ENCODE measurements around the gene DDX17. TPM values are rescaled to one million over a fixed set of nuclear protein-coding genes. Genes with fewer than 3 reads are reported as not detected.

The DDX17 gene
- total RNA-seq, 1 experiment from 2014 or later, result 529 TPM

DNA sequence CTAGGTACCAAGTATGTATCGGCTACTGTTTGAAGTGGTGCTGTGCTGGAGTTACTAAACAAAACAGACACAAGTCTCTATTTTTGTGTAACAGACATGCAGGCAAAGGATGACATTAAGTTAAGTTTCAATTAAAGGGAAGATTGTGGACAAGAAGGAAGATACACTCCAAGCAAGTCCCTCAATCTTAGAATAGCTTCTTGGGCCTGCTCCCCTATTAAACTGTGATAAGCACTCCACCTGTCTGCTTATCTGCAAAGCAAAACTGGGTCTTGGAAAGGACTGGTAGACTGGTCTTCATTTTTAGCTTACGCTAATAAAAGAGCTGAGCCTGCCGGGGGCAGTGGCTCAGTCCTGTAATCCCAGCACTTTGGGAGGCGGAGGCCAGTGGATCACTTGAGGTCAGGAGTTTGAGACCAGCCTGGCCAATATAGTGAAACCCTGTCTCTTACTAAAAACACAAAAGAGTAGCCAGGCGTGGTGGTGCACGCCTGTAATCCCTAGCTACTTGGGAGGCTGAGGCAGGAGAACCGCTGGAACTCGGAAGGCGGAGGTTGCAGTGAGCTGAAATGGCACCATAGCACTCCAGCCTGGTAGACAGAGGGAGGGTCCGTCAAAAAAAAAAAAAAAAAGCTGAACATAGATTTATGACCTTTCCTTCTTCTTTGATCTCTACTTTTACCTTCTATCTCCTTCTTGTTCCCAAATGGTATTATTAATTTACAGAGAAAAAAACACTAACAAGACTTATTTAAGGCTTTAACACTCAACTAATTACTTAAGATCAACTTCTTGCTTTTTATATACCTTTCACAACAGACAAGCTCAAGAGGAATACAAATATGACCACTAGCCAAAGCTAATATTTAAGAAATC, 4.1 kb downstream of the DDX17 start:
- Mint-ChIP-seq H3K4me3 (peak overlapping the region in 1 of 2 experiments; percentile 97; a peak in 2 of 5 replicates), H3K4me1 (peaks cover 30 to 33% of the 10 kb centered on the region in 2 experiments), H3K9me3 (peaks cover 0 to 8% of the 10 kb centered on the region in 2 experiments; a peak in 3 of 5 replicates), H3K27me3 (ENCODE audit: low read depth) (no peaks in the 10 kb centered on the region; the same call in 1 of the 2 replicates), H3K36me3 (ENCODE audit: insufficient read depth in 1 of 3, low read depth in 3 of 3) (peaks cover 59 to 85% (median 80%) of the 10 kb centered on the region in 3 experiments), H3K27ac (peak overlapping the region in 1 of 3 experiments; percentile 79; a peak in 3 of 7 replicates)
- H2BK12ac ChIP-seq (ENCODE audit: insufficient read length, low read depth, low read length), result no peak overlapping the region
- no CpG with 5 or more reads among the region's 10 CpGs for WGBS (ENCODE audit: extremely low coverage, insufficient read length, low lambda C conversion rate)
- no peak overlapping the region for H4K91ac ChIP-seq (ENCODE audit: insufficient read length, low read depth, low read length)
- H4K20me1 ChIP-seq (ENCODE audit: control insufficient read depth, insufficient read depth, insufficient read length), result no peaks in the 10 kb centered on the region
- H2AK5ac ChIP-seq (ENCODE audit: insufficient read length, low read length), result no peak overlapping the region
- no peak overlapping the region for H4K8ac ChIP-seq (replicated peaks; ENCODE audit: insufficient read length, low read depth, low read length)
- no peak overlapping the region for H2AFZ ChIP-seq (ENCODE audit: low read length)
- no peak overlapping the region for H3K14ac ChIP-seq (ENCODE audit: insufficient read depth, low read length)
- H3K23ac ChIP-seq (ENCODE audit: insufficient read length, low read depth, low read length), result no peak overlapping the region
- no peak overlapping the region for H3T11ph ChIP-seq (ENCODE audit: low read length)
- H3K79me2 ChIP-seq (ENCODE audit: insufficient read depth, low read length), result peaks cover 37% of the 10 kb centered on the region; the same call in 1 of the 2 replicates
- no peak for DNase-seq
- no peak overlapping the region for H2BK5ac ChIP-seq (ENCODE audit: insufficient read length, low read length)
- TF ChIP-seq, protein P1, sequence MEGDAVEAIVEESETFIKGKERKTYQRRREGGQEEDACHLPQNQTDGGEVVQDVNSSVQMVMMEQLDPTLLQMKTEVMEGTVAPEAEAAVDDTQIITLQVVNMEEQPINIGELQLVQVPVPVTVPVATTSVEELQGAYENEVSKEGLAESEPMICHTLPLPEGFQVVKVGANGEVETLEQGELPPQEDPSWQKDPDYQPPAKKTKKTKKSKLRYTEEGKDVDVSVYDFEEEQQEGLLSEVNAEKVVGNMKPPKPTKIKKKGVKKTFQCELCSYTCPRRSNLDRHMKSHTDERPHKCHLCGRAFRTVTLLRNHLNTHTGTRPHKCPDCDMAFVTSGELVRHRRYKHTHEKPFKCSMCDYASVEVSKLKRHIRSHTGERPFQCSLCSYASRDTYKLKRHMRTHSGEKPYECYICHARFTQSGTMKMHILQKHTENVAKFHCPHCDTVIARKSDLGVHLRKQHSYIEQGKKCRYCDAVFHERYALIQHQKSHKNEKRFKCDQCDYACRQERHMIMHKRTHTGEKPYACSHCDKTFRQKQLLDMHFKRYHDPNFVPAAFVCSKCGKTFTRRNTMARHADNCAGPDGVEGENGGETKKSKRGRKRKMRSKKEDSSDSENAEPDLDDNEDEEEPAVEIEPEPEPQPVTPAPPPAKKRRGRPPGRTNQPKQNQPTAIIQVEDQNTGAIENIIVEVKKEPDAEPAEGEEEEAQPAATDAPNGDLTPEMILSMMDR (conservative IDR thresholded peaks at IDR 0.05), result no peak
- H3K56ac ChIP-seq (ENCODE audit: insufficient read length, low read depth, low read length), result no peak overlapping the region
- H3K23me2 ChIP-seq (ENCODE audit: insufficient read length, low read depth, low read length, poor library complexity, severe bottlenecking), result peaks cover 7% of the 10 kb centered on the region
- H3K27me3 ChIP-seq (ENCODE audit: insufficient read depth, low read length), result no peaks in the 10 kb centered on the region
- H2BK15ac ChIP-seq (ENCODE audit: low read depth, low read length), result no peak overlapping the region
- no peak overlapping the region for H4K5ac ChIP-seq (ENCODE audit: insufficient read length, low read depth, low read length)
- no peak overlapping the region for H2BK20ac ChIP-seq (ENCODE audit: low read depth, low read length, poor library complexity, severe bottlenecking)
- H3K4me2 ChIP-seq (ENCODE audit: insufficient read depth, insufficient read length, low read length), result no peak overlapping the region
- H3K9ac ChIP-seq (ENCODE audit: extremely low read depth, insufficient read length, low read length), result no peak overlapping the region
- no peak overlapping the region for H3K27ac ChIP-seq (ENCODE audit: insufficient read length, low read depth, low read length)
- no peaks in the 10 kb centered on the region for H3K9me3 ChIP-seq (ENCODE audit: control insufficient read depth, low read depth, low read length)
- peaks cover 7% of the 10 kb centered on the region for H3K79me1 ChIP-seq (ENCODE audit: insufficient read depth, low read depth, low read length, poor library complexity, severe bottlenecking)
- no peak overlapping the region for H2BK120ac ChIP-seq (ENCODE audit: low read depth, low read length, poor library complexity, severe bottlenecking)
- H3K4ac ChIP-seq (ENCODE audit: low read depth, low read length), result no peak overlapping the region
- no peak overlapping the region for H3K18ac ChIP-seq (ENCODE audit: insufficient read length, low read depth, low read length)
- no peaks in the 10 kb centered on the region; the same call in 1 of the 2 replicates for H3K4me1 ChIP-seq (ENCODE audit: insufficient read depth, low read length)
